ENCODE data around the gene DCAF17.

DNA sequence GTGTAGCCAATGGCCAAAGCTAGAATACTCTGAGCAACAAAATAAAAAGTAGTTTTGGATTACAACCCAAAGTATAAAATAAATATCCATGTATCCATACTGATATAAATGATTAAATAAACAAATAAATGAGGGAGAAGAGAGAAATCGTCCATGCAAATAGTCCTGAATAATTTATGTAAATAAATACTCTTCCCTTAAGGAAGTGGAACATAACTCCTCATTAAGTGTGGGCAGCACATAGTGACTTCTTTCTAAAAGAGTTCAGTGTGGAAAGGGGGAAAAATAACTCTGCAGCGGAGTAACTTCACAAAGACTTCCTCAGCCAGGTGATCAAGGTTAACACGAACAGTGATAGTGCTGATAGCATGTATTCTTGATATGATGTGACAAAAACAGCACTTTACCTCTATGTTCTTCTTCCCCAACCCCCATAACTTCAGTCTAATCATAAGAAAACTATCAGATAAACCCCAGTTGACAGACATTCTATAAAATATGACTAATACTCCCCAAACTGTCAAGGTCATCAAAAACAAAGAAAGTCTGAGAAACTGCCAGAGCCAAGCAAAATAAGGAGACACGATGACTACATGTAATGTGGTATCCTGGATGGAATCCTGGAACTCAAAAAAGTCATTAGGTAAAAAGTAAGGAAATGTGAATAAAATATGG, 31.0 kb upstream of the DCAF17 start:
- TF ChIP-seq, protein P1, sequence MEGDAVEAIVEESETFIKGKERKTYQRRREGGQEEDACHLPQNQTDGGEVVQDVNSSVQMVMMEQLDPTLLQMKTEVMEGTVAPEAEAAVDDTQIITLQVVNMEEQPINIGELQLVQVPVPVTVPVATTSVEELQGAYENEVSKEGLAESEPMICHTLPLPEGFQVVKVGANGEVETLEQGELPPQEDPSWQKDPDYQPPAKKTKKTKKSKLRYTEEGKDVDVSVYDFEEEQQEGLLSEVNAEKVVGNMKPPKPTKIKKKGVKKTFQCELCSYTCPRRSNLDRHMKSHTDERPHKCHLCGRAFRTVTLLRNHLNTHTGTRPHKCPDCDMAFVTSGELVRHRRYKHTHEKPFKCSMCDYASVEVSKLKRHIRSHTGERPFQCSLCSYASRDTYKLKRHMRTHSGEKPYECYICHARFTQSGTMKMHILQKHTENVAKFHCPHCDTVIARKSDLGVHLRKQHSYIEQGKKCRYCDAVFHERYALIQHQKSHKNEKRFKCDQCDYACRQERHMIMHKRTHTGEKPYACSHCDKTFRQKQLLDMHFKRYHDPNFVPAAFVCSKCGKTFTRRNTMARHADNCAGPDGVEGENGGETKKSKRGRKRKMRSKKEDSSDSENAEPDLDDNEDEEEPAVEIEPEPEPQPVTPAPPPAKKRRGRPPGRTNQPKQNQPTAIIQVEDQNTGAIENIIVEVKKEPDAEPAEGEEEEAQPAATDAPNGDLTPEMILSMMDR (IDR thresholded peaks at IDR 0.05): no peak
- TF ChIP-seq POLR2AphosphoS5 (IDR thresholded peaks at IDR 0.05): no peak
- no peak for TF ChIP-seq POLR2A (IDR thresholded peaks at IDR 0.05)
- TF ChIP-seq EP300 (IDR thresholded peaks at IDR 0.05): no peak

All from gastroesophageal sphincter (tissue), 3 donors.